Sigmoid colon (tissue), 7 donors: ENCODE results near the gene ZNF385A. TPM values are rescaled to one million over a fixed set of nuclear protein-coding genes. Genes with fewer than 3 reads are reported as not detected.

Experiments used
- DNase-seq: peaks from one replicate; pipeline ENCODE4 v3.0.0-alpha.2; 2019
- H3K27ac ChIP-seq, 4 donors: fragments of 200-600 bp; sonication (generic); one replicate each; pipeline ENCODE4 v1.5.1; 2016 to 2019; ENCODE audit warnings: mild to moderate bottlenecking in 1 of 4
- H3K27me3 ChIP-seq, 3 donors: fragments of 200-600 bp; sonication (generic); one replicate each; pipeline ENCODE4 v1.5.1; 2019; ENCODE audit warnings: mild to moderate bottlenecking in 1 of 3
- H3K36me3 ChIP-seq, 4 donors: fragments of 200-600 bp; sonication (generic); one replicate each; pipeline ENCODE4 v1.5.1; 2016 to 2019
- H3K4me1 ChIP-seq, 4 donors: fragments of 200-600 bp; sonication (generic); one replicate each; pipeline ENCODE4 v1.5.1; 2017 to 2019
- H3K4me3 ChIP-seq, 4 donors: fragments of 200-600 bp; sonication (generic); one replicate each; pipeline ENCODE4 v1.5.1; 2017 to 2019; ENCODE audit warnings: mild to moderate bottlenecking in 2 of 4, moderate library complexity in 1 of 4
- H3K9me3 ChIP-seq, 4 donors: fragments of 200-600 bp in 3 of 4; sonication (generic) in 3 of 4; one replicate each; pipeline versions ENCODE4 v1.5.1 to v1.6.1; 2013 to 2019
- EP300 ChIP-seq, 4 donors: sonication (generic); formaldehyde crosslinking; IDR thresholded peaks; one replicate each; pipeline ENCODE4 v1.6.1; 2017; ENCODE audit warnings: antibody characterized with exemption in 4 of 4
- POLR2A ChIP-seq, 2 donors: fragments of 450-650 bp; IDR thresholded peaks; one replicate each; pipeline ENCODE4 v1.6.1; 2016; ENCODE audit warnings: antibody characterized with exemption in 2 of 2, mild to moderate bottlenecking in 2 of 2, moderate library complexity in 2 of 2
- POLR2AphosphoS5 ChIP-seq, 4 donors: sonication (generic); formaldehyde crosslinking; IDR thresholded peaks; one replicate each; pipeline ENCODE4 v1.6.1; 2017; ENCODE audit warnings: antibody characterized with exemption in 4 of 4
- WGBS, 2 donors: extraction: QIAGEN DNeasy Blood & Tissue Kit; methylation state at CpG; one replicate each; pipeline ENCODE4 v1.1.7; 2013; 5-methylcytosine and 5-hydroxymethylcytosine counted together
- intact Hi-C: fragments of 100-400 bp; cut with DNase I; formaldehyde crosslinking; loops from one replicate; pipeline ENCODE4 v1.15.1; 2023
- polyA plus RNA-seq, 3 donors: library from polyadenylated mRNA; stranded (reverse); fragments of 200-250 nt; gene quantifications; one replicate each; pipeline ENCODE4 v1.2.3, GENCODE V29; 2013
- total RNA-seq, 4 donors: library from RNA; depleted of rRNA; stranded (reverse); fragments of >200 nt; gene quantifications; one replicate each; pipeline ENCODE4 v1.1.0, GENCODE V29; 2016
- TF ChIP-seq, protein P1 (sequence below), 4 experiments: fragments of 450-650 bp in 3 of 4; fragments of 200-600 bp in 1 of 4; IDR thresholded peaks; one replicate each; pipeline ENCODE4 v1.5.1; 2016 to 2019; ENCODE audit warnings: antibody characterized with exemption in 4 of 4, mild to moderate bottlenecking in 3 of 4, moderate library complexity in 2 of 4
- donor health status: healthy with polysubstance abuse.
- donor health status: Bipolar disorder and iron deficiency.
- donor health status: healthy.

ZNF385A gene
- total and polyA plus RNA-seq, 7 donors, result 4.4 to 19.2 (median 8.4) TPM

GRCh38 chr12:54376596-54376995, 7.9 kb downstream of the ZNF385A start:
- no peak for DNase-seq
- Histone ChIP-seq H3K27ac (peak overlapping the region; percentile 10 to 81 (median 35)), H3K4me1 (peaks cover 0 to 33% (median 30%) of the 10 kb centered on the region in 4 donors), H3K4me3 (no peak overlapping the region), H3K36me3 (no peaks in the 10 kb centered on the region), H3K27me3 (no peaks in the 10 kb centered on the region), H3K9me3 (no peaks in the 10 kb centered on the region)
- intact Hi-C loops, result loop anchor here (10.0 kb wide), 1 partner anchor 372 kb away; the partner anchor contains the start of genes HOXC8 and HOXC9
- 70 to 76% methylated on average over 4 of the region's 4 CpGs for WGBS, 2 donors
- TF ChIP-seq POLR2A (IDR thresholded peaks at IDR 0.05), result no peak
- TF ChIP-seq POLR2AphosphoS5 (IDR thresholded peaks at IDR 0.05), result peak in 1 of 4 donors; percentile 13

DNA sequence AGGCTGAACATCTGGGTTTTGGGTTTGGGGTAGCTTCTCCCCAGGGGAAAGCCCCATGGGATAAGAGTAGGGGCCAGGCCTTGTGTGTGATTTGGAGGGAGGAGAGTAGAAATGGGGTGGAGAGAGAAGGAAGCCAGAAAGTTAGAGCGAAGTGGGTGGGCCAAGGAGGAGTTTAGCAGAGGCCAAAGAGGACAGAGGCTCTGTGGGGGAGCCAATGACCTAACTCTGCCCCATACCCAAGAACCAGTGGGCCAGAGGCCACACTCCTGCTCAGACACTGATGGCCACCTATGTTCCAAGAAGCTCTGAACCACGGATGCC, 9.3 kb downstream of the ZNF385A start:
- intact Hi-C loops, result loop anchor here (10.0 kb wide), 1 partner anchor 370 kb away; the partner anchor contains the start of genes HOXC8 and HOXC9

DNA sequence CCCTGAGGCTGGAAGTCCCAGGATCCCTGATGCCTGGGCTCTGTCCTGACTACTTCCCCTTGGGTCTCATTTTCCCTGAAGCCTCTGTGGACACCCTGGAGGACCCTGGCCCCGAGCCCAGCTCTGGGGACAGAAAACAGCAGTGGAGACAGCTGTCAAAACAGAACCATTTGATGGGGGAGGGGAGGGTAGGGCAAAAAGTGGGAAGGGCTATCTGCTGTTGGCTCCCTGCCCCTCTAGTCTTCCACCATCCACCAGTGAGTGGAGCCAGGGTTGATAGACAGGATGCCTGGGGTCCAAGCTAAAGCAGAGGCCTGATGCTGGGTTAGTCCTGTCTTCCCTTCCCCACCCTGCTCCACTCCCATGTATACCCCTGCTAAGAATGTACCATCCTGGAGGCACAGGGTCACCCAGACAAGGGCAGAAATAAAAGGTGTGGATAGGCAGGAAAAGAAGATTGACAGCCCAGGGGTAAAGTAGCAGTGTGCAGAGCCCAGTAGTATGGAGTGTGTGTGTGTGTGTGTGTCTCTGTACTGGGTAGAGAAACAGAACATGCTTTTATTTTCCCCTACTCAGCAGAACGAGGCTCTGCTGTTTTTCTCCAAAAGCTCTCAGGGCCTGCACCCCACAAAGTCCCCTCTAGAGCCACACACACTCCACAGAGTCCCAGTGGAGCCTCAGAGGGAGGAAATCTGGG, 9.8 kb downstream of the ZNF385A start:
- Histone ChIP-seq H3K27me3 (no peaks in the 10 kb centered on the region), H3K4me1 (peaks cover 0 to 49% (median 42%) of the 10 kb centered on the region in 4 donors), H3K27ac (peak overlapping the region; percentile 25 to 81 (median 36)), H3K4me3 (no peak overlapping the region), H3K9me3 (no peaks in the 10 kb centered on the region), H3K36me3 (no peaks in the 10 kb centered on the region)
- TF ChIP-seq EP300 (IDR thresholded peaks at IDR 0.05) (no peak), POLR2A (IDR thresholded peaks at IDR 0.05) (no peak)
- TF ChIP-seq, protein P1, sequence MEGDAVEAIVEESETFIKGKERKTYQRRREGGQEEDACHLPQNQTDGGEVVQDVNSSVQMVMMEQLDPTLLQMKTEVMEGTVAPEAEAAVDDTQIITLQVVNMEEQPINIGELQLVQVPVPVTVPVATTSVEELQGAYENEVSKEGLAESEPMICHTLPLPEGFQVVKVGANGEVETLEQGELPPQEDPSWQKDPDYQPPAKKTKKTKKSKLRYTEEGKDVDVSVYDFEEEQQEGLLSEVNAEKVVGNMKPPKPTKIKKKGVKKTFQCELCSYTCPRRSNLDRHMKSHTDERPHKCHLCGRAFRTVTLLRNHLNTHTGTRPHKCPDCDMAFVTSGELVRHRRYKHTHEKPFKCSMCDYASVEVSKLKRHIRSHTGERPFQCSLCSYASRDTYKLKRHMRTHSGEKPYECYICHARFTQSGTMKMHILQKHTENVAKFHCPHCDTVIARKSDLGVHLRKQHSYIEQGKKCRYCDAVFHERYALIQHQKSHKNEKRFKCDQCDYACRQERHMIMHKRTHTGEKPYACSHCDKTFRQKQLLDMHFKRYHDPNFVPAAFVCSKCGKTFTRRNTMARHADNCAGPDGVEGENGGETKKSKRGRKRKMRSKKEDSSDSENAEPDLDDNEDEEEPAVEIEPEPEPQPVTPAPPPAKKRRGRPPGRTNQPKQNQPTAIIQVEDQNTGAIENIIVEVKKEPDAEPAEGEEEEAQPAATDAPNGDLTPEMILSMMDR (IDR thresholded peaks at IDR 0.05), result no peak
- WGBS, 2 donors, result 31 to 60% methylated on average over 2 of the region's 2 CpGs
- DNase-seq, result no peak
- intact Hi-C loops, result loop anchor here (10.0 kb wide), 1 partner anchor 370 kb away; the partner anchor contains the start of genes HOXC8 and HOXC9

More for the DNA sequence above, 9.3 kb downstream of the ZNF385A start:
- no peaks in the 10 kb centered on the region for H3K9me3 ChIP-seq
- no peak overlapping the region for H3K4me3 ChIP-seq
- no peaks in the 10 kb centered on the region for H3K36me3 ChIP-seq
- H3K27ac ChIP-seq, result peak overlapping the region; percentile 25 to 81 (median 36)
- WGBS, 2 donors, result 62 to 68% methylated on average over 2 of the region's 2 CpGs
- peaks cover 0 to 44% (median 37%) of the 10 kb centered on the region in 4 donors for H3K4me1 ChIP-seq
- H3K27me3 ChIP-seq, result no peaks in the 10 kb centered on the region
- no peak for DNase-seq
- no peak for TF ChIP-seq POLR2A (IDR thresholded peaks at IDR 0.05)
- no peak for TF ChIP-seq POLR2AphosphoS5 (IDR thresholded peaks at IDR 0.05)
- TF ChIP-seq EP300 (IDR thresholded peaks at IDR 0.05), result no peak
- TF ChIP-seq, protein P1 (IDR thresholded peaks at IDR 0.05), result no peak

- H3K36me3 ChIP-seq, result no peaks in the 10 kb centered on the region
- H3K27ac ChIP-seq, result peak overlapping the region; percentile 25 to 81 (median 36)
- no peaks in the 10 kb centered on the region for H3K27me3 ChIP-seq
- DNase-seq, result no peak
- H3K4me1 ChIP-seq, result peaks cover 0 to 52% (median 45%) of the 10 kb centered on the region in 4 donors
- WGBS, 2 donors, result 34 to 86% methylated on average over 10 of the region's 10 CpGs
- intact Hi-C loops, result loop anchor here (10.0 kb wide), 1 partner anchor 369 kb away; the partner anchor contains the start of genes HOXC8 and HOXC9
- H3K4me3 ChIP-seq, result no peak overlapping the region
- no peaks in the 10 kb centered on the region for H3K9me3 ChIP-seq
- no peak for TF ChIP-seq EP300 (IDR thresholded peaks at IDR 0.05)
- TF ChIP-seq POLR2A (IDR thresholded peaks at IDR 0.05), result no peak
- no peak for TF ChIP-seq POLR2AphosphoS5 (IDR thresholded peaks at IDR 0.05)
- TF ChIP-seq, protein P1 (IDR thresholded peaks at IDR 0.05), result no peak
These were observed 10.6 kb downstream of the ZNF385A start for GRCh38 chr12:54373649-54374561.
